ENCODE measurements around the gene ASPSCR1. TPM values are rescaled to one million over a fixed set of nuclear protein-coding genes. Genes with fewer than 3 reads are reported as not detected.

Gene ASPSCR1
- polyA plus RNA-seq, 1 experiment: 15.4 TPM

DNA sequence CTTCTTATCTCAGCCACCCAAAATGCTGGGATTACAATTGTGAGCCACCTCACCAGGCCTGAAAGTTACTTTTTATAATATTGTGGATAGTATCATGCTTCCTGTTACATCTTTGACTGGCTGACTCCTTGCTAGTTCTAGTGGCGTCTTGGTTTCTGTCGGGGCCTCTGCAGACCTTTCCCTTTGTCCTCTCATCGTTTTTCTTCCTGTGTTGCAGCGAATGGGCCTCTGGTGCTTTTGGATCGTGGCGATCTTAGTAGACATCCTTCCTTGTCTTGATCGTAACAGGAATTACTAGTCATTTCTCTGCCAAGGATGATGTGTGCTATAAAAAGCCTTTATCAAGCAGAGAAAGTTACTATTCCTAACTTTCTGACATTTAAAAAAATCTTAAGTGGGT is 20.8 kb downstream of the ASPSCR1 start:
- Histone ChIP-seq H3K4me3 (ENCODE audit: low read depth, low read length) (no peak overlapping the region), H3K36me3 (ENCODE audit: control insufficient read depth, insufficient read depth, low read length) (peaks cover 3% of the 10 kb centered on the region), H3K27me3 (ENCODE audit: control insufficient read depth, insufficient read depth, low read length) (no peaks in the 10 kb centered on the region)
- CTCF ChIA-PET: no interaction called here
- TF ChIP-seq, protein P1, sequence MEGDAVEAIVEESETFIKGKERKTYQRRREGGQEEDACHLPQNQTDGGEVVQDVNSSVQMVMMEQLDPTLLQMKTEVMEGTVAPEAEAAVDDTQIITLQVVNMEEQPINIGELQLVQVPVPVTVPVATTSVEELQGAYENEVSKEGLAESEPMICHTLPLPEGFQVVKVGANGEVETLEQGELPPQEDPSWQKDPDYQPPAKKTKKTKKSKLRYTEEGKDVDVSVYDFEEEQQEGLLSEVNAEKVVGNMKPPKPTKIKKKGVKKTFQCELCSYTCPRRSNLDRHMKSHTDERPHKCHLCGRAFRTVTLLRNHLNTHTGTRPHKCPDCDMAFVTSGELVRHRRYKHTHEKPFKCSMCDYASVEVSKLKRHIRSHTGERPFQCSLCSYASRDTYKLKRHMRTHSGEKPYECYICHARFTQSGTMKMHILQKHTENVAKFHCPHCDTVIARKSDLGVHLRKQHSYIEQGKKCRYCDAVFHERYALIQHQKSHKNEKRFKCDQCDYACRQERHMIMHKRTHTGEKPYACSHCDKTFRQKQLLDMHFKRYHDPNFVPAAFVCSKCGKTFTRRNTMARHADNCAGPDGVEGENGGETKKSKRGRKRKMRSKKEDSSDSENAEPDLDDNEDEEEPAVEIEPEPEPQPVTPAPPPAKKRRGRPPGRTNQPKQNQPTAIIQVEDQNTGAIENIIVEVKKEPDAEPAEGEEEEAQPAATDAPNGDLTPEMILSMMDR (IDR thresholded peaks at IDR 0.05; ENCODE audit: insufficient read depth, low read depth, low read length): no peak
- POLR2A ChIA-PET: no interaction called here
- no peak for DNase-seq (ENCODE audit: low read depth)

DNA sequence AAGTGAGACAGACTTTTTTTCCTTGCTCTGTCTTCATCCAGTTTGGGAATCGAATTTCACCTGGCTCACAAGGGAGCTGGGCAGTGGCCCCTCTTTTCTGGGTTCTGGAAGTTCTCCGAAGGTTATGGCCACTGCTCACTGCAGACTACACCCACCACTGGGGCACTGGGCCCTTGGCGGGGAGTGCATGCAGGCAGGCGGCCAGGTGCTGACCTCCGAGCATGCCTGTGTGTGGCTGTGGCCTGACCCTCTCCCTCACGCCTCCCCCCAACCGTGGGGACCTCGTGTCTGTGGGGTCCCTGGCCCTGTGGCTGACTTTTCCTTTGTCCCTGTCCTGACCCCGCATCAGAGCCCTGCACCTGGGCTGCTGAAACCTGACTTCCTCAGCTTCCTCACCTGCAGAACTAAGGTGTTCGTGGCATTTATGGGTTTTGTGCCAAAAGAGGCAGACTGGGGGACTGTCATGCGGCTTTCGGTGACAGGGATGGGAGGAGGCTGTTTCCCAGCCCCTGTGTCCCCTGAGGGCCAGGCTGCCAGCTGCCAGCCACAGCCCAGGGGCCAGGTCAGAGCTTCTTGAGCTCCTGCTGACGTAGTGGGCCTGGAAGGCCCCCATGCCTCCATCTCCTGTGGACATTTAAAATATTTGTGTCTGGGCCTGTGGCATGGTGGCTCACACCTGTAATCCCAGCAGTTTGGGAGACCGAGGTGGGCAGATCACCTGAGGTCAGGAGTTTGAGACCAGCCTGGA is 21.4 kb downstream of the ASPSCR1 start:
- ChIA-PET CTCF (no interaction called here), POLR2A (no interaction called here)
- DNase-seq (ENCODE audit: low read depth): no peak
- Histone ChIP-seq H3K4me3 (ENCODE audit: low read depth, low read length) (no peak overlapping the region), H3K27me3 (ENCODE audit: control insufficient read depth, insufficient read depth, low read length) (no peaks in the 10 kb centered on the region), H3K36me3 (ENCODE audit: control insufficient read depth, insufficient read depth, low read length) (peaks cover 2% of the 10 kb centered on the region)
- TF ChIP-seq, protein P1 (IDR thresholded peaks at IDR 0.05; ENCODE audit: insufficient read depth, low read depth, low read length): no peak

DNA sequence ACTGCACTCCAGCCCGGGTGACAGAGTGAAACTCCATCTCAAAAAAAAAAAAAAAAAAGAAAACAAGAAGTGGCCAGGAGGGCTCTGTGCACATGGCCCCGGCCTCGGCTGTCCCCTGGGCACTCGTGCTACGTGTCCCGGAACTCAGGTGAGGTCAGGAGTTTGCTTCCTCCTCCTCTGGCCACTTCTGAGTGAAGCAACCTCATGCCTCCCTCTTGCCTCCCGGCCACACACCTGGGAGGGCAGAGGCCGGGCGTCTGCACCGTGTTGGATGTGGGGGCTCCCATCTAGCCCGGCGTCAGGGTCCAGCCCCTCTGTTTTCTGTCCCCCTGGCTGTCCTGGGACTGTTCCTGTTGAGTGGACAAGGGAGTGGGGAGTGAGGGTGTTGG is 22.2 kb downstream of the ASPSCR1 start:
- H3K36me3 ChIP-seq (ENCODE audit: control insufficient read depth, insufficient read depth, low read length): no peaks in the 10 kb centered on the region; the same call in none of the 2 replicates
- ChIA-PET CTCF (no interaction called here), POLR2A (no interaction called here)
- H3K27me3 ChIP-seq (ENCODE audit: control insufficient read depth, insufficient read depth, low read length): no peaks in the 10 kb centered on the region
- DNase-seq (ENCODE audit: low read depth): no peak
- TF ChIP-seq, protein P1 (IDR thresholded peaks at IDR 0.05; ENCODE audit: insufficient read depth, low read depth, low read length): no peak
- H3K4me3 ChIP-seq (ENCODE audit: low read depth, low read length): no peak overlapping the region

DNA sequence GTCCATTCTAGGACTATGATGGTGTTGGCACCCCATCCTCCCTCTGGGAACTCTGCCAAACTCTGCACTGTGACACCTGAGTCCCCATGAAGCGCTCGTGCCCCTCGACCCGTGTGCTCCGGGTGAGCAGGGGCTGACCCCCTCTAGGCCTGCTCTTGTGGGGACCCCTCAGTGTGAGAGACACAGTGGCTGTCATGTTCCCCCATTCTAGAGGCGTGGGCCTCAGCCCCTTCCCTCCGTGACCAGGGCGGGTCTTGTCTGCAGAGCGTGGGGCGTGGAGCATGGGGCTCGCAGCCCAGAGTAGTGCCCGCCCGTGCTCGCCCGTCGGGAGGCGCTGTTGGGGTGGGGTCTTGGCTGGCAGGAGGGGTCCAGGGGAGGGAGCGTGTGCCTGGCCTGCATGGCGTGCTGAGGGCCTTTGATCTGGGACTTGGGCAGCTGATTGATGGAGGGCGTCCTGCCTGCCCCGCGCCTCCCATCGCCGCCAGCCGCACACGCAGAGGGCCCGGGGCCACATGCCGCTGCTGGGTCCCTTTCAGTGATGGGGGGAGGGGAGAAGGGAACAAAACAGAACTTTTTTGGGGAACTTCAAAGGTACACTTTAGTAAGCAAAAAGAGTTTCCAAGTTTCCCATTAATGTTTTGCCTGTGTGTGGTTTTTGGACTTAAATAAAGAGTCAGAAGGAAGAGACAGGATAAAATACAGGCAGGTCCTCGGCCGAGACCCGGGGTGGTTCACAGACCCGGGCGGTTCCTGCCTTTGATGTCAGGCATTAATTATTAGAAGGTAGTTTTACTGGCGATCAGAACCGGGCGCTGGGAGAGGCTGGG is 22.8 kb downstream of the ASPSCR1 start:
- POLR2A ChIA-PET: no interaction called here
- Histone ChIP-seq H3K27me3 (ENCODE audit: control insufficient read depth, insufficient read depth, low read length) (no peaks in the 10 kb centered on the region), H3K36me3 (ENCODE audit: control insufficient read depth, insufficient read depth, low read length) (no peaks in the 10 kb centered on the region; the same call in none of the 2 replicates), H3K4me3 (ENCODE audit: low read depth, low read length) (no peak overlapping the region)
- CTCF ChIA-PET: no interaction called here
- DNase-seq (ENCODE audit: low read depth): no peak
- TF ChIP-seq, protein P1 (IDR thresholded peaks at IDR 0.05; ENCODE audit: insufficient read depth, low read depth, low read length): no peak

DNA sequence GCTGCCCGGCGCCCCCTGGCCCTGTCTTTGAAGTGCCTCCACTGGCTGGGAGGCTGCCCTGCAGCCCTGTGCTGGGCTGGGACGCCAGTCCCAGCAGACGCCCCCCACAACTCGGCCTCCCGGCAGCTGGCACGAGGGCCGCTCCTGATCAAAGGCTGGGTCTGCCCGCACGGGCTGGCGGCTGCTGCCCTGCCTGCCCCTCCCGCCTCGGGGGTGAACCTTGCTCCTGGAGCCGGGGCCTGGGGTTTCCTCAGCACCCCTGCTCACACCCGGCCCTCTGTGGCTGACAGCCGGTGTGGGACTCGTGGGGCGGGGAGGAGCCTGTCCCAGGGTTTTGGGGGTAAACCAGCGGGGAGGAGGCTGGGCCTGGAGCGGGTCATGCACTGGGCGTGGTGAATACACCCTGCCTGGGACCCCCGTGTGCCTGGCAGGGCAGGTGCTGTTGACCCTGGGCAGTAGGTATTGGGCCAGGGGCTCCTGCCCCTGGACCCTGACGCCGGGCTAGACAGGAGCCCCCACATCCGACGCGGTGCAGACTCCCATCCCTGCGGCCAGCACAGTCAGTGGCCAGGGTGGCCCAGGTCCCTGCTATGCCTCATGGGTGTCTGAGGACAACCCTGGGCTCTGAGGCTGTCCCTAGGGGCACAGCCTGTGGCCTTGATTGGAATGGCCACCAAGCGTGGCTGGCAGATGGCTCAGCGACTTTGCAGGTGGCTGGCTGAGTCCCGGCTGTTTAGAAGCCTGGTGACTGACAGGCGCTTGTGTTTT is 23.6 kb downstream of the ASPSCR1 start:
- TF ChIP-seq, protein P1 (IDR thresholded peaks at IDR 0.05; ENCODE audit: insufficient read depth, low read depth, low read length): no peak
- H3K36me3 ChIP-seq (ENCODE audit: control insufficient read depth, insufficient read depth, low read length): no peaks in the 10 kb centered on the region; the same call in none of the 2 replicates
- no peak for DNase-seq (ENCODE audit: low read depth)
- POLR2A ChIA-PET: no interaction called here
- no peak overlapping the region for H3K4me3 ChIP-seq (ENCODE audit: low read depth, low read length)
- CTCF ChIA-PET: no interaction called here
- no peaks in the 10 kb centered on the region for H3K27me3 ChIP-seq (ENCODE audit: control insufficient read depth, insufficient read depth, low read length)
